Epithelial cell of esophagus (primary cell): ENCODE results near the gene NRXN3.

Source experiments
- DNase-seq: peaks from one replicate; pipeline ENCODE4 v3.0.0; 2010; ENCODE audit warnings: low read depth
- H3K4me3 ChIP-seq: 2 replicates; pipeline ENCODE4 v1.5.1; 2011; ENCODE audit warnings: mild to moderate bottlenecking, low read length, control low read depth
- CTCF ChIP-seq: IDR thresholded peaks from 2 replicates; pipeline ENCODE4 v1.5.1; 2011; ENCODE audit warnings: low read depth, mild to moderate bottlenecking, low read length, control low read depth, inconsistent platforms; ENCODE audit not compliant: insufficient read depth; ENCODE audit errors: missing control alignments

Gene NRXN3

GRCh38 chr14:79321070-79321469, 1150.9 kb downstream of the NRXN3 start:
- TF ChIP-seq CTCF, result no peak
- no peak overlapping the region for H3K4me3 ChIP-seq
- DNase-seq, result no peak

- DNase-seq, result no peak
- no peak overlapping the region for H3K4me3 ChIP-seq
- TF ChIP-seq CTCF, result no peak
Measured at GRCh38 chr14:79325071-79325470, 1154.9 kb downstream of the NRXN3 start.

- DNase-seq, result no peak
- TF ChIP-seq CTCF, result no peak
Measured at GRCh38 chr14:79325557-79325956, 1155.4 kb downstream of the NRXN3 start.

GRCh38 chr14:79328863-79329262, 1158.7 kb downstream of the NRXN3 start:
- DNase-seq, result no peak
- no peak for TF ChIP-seq CTCF
- no peak overlapping the region for H3K4me3 ChIP-seq

More at GRCh38 chr14:79325557-79325956, 1155.4 kb downstream of the NRXN3 start:
- no peak overlapping the region for H3K4me3 ChIP-seq

GRCh38 chr14:79331830-79332229, 1161.7 kb downstream of the NRXN3 start:
- DNase-seq, result no peak
- TF ChIP-seq CTCF, result no peak
- H3K4me3 ChIP-seq, result no peak overlapping the region

GRCh38 chr14:79332504-79333197, 1162.5 kb downstream of the NRXN3 start:
- no peak for DNase-seq
- H3K4me3 ChIP-seq, result no peak overlapping the region
- TF ChIP-seq CTCF, result no peak

- no peak for TF ChIP-seq CTCF
- H3K4me3 ChIP-seq, result no peak overlapping the region
- DNase-seq, result peak; percentile 3
Measured at GRCh38 chr14:79333198-79333546, 1163.0 kb downstream of the NRXN3 start.
